Smooth muscle cell (in vitro differentiated cells): Measurements from ENCODE around the gene USH2A. TPM values are rescaled to one million over a fixed set of nuclear protein-coding genes. Genes with fewer than 3 reads are reported as not detected.

ENCODE experiments used
- DNase-seq: peaks from one replicate; lab custom pipeline; 2025; ENCODE audit not compliant: unreplicated experiment; lab: John Stamatoyannopoulos, UW
- H2AFZ ChIP-seq: fragments of 200-600 bp; sonication (generic); 2 replicates; pipeline ENCODE4 v1.6.0; 2016; ENCODE audit warnings: antibody characterized with exemption, low read depth, mild to moderate bottlenecking
- H3F3A ChIP-seq: fragments of 200-600 bp; sonication (generic); 2 replicates; pipeline ENCODE4 v1.6.0; 2017; ENCODE audit warnings: antibody characterized with exemption, low read depth
- H3K27ac ChIP-seq: fragments of 200-600 bp; sonication (generic); 2 replicates; pipeline ENCODE4 v1.5.1; 2016; ENCODE audit warnings: low read depth, mild to moderate bottlenecking
- H3K27me3 ChIP-seq: fragments of 200-600 bp; sonication (generic); 2 replicates; pipeline ENCODE4 v1.6.1; 2016; ENCODE audit warnings: low read depth, mild to moderate bottlenecking
- H3K36me3 ChIP-seq: fragments of 200-600 bp; sonication (generic); 2 replicates; pipeline ENCODE4 v1.5.1; 2016; ENCODE audit warnings: low read depth
- H3K4me1 ChIP-seq: fragments of 200-600 bp; sonication (generic); 2 replicates; pipeline ENCODE4 v1.5.1; 2016; ENCODE audit warnings: low read depth
- H3K4me2 ChIP-seq: fragments of 200-600 bp; sonication (generic); 2 replicates; pipeline ENCODE4 v1.6.0; 2016; ENCODE audit warnings: mild to moderate bottlenecking
- H3K4me3 ChIP-seq: fragments of 200-600 bp; sonication (generic); 2 replicates; pipeline ENCODE4 v1.5.1; 2016; ENCODE audit warnings: mild to moderate bottlenecking
- H3K79me2 ChIP-seq: fragments of 200-600 bp; sonication (generic); 2 replicates; pipeline ENCODE4 v1.6.0; 2016; ENCODE audit warnings: low read depth, mild to moderate bottlenecking
- H3K9ac ChIP-seq: fragments of 200-600 bp; sonication (generic); 2 replicates; pipeline ENCODE4 v1.6.0; 2016; ENCODE audit warnings: low read depth
- H3K9me3 ChIP-seq: fragments of 200-600 bp; sonication (generic); replicated peaks from 2 replicates; pipeline ENCODE4 v1.5.1; 2016; ENCODE audit warnings: low read depth
- H4K20me1 ChIP-seq: fragments of 200-600 bp; sonication (generic); 2 replicates; pipeline ENCODE4 v1.6.0; 2016; ENCODE audit warnings: low read depth
- WGBS: methylation state at CpG from one replicate; pipeline ENCODE4 v1.1.7; 2016; ENCODE audit warnings: low lambda C conversion rate; 5-methylcytosine and 5-hydroxymethylcytosine counted together
- polyA plus RNA-seq: library from polyadenylated mRNA; unstranded; fragments of >200 nt; fragmentation: Nextera tagmentation; extraction: Ambion mirVana; gene quantifications from 2 replicates; pipeline ENCODE4 v1.2.1, GENCODE V29; 2016
- total RNA-seq: library from RNA; depleted of rRNA; stranded (reverse); fragments of >200 nt; gene quantifications from 2 replicates; pipeline ENCODE4 v1.2.3, GENCODE V29; 2014
- TF ChIP-seq, protein P1 (sequence below): fragments of 200-600 bp; sonication (generic); IDR thresholded peaks from 2 replicates; pipeline ENCODE4 v1.5.1; 2017; ENCODE audit warnings: borderline replicate concordance, mild to moderate bottlenecking, antibody characterized with exemption; ENCODE audit not compliant: insufficient read depth, poor library complexity, severe bottlenecking

The USH2A gene
- total and polyA plus RNA-seq, 2 experiments from 2014 or later: under 0.01 TPM; not detected in 1

DNA sequence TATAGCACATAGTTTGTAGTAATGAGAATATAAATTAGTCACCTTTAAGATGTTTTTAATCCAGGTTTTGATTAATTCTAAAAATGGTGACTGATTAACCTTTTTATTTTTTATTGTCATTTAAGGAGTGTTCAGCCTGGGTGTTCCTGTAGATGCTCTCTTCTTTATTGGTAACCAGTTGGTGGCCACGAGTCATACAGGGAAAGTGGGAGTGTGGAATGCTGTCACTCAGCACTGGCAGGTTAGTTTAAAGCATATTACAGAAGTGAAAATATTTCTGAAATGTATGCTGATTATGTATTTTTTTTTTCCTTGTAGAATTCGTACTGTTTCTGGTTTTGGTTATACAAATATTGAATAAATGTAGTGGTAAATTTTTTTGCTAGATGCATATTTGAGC, 828.0 kb downstream of the USH2A start:
- no peaks in the 10 kb centered on the region for H3K27me3 ChIP-seq
- H4K20me1 ChIP-seq: peaks cover 7% of the 10 kb centered on the region
- no peaks in the 10 kb centered on the region for H3K9me3 ChIP-seq
- no peak overlapping the region for H3K9ac ChIP-seq
- H3K79me2 ChIP-seq: no peaks in the 10 kb centered on the region
- H3K27ac ChIP-seq: no peak overlapping the region
- WGBS: 69% methylated on average over 2 of the region's 2 CpGs
- no peak for DNase-seq
- no peak overlapping the region for H2AFZ ChIP-seq
- H3F3A ChIP-seq: no peaks in the 10 kb centered on the region
- no peaks in the 10 kb centered on the region for H3K36me3 ChIP-seq
- no peak overlapping the region for H3K4me2 ChIP-seq
- H3K4me3 ChIP-seq: no peak overlapping the region
- TF ChIP-seq, protein P1, sequence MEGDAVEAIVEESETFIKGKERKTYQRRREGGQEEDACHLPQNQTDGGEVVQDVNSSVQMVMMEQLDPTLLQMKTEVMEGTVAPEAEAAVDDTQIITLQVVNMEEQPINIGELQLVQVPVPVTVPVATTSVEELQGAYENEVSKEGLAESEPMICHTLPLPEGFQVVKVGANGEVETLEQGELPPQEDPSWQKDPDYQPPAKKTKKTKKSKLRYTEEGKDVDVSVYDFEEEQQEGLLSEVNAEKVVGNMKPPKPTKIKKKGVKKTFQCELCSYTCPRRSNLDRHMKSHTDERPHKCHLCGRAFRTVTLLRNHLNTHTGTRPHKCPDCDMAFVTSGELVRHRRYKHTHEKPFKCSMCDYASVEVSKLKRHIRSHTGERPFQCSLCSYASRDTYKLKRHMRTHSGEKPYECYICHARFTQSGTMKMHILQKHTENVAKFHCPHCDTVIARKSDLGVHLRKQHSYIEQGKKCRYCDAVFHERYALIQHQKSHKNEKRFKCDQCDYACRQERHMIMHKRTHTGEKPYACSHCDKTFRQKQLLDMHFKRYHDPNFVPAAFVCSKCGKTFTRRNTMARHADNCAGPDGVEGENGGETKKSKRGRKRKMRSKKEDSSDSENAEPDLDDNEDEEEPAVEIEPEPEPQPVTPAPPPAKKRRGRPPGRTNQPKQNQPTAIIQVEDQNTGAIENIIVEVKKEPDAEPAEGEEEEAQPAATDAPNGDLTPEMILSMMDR: no peak
- H3K4me1 ChIP-seq: peaks cover 14% of the 10 kb centered on the region

DNA sequence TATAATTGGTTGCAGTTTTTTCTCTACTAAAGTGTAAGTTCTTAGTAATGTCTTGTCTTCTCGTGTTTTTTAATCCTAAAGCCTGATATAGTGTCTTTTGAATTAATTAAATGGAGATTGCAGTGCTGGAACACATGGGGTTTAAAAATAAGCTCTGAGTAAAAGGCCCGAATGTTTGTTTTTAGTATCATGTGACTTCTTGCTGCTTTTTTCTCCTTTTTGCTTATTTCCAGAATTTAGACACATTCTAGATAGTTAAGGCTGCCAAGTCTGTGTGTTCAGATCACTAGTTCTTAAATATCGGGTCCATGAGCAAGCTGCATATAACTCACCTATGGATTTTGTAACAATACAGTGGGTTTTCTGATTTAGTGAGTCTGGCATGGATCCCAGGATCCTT, 828.6 kb downstream of the USH2A start:
- 91% methylated on average over 3 of the region's 3 CpGs for WGBS
- Histone ChIP-seq H3K27me3 (no peaks in the 10 kb centered on the region), H2AFZ (no peak overlapping the region), H3K9ac (no peak overlapping the region), H3F3A (no peaks in the 10 kb centered on the region), H3K79me2 (no peaks in the 10 kb centered on the region), H3K4me3 (no peak overlapping the region), H3K36me3 (no peaks in the 10 kb centered on the region), H3K4me2 (no peak overlapping the region), H3K4me1 (peaks cover 8% of the 10 kb centered on the region), H3K9me3 (no peaks in the 10 kb centered on the region), H3K27ac (no peak overlapping the region), H4K20me1 (peaks cover 7% of the 10 kb centered on the region)
- TF ChIP-seq, protein P1: no peak
- no peak for DNase-seq

DNA sequence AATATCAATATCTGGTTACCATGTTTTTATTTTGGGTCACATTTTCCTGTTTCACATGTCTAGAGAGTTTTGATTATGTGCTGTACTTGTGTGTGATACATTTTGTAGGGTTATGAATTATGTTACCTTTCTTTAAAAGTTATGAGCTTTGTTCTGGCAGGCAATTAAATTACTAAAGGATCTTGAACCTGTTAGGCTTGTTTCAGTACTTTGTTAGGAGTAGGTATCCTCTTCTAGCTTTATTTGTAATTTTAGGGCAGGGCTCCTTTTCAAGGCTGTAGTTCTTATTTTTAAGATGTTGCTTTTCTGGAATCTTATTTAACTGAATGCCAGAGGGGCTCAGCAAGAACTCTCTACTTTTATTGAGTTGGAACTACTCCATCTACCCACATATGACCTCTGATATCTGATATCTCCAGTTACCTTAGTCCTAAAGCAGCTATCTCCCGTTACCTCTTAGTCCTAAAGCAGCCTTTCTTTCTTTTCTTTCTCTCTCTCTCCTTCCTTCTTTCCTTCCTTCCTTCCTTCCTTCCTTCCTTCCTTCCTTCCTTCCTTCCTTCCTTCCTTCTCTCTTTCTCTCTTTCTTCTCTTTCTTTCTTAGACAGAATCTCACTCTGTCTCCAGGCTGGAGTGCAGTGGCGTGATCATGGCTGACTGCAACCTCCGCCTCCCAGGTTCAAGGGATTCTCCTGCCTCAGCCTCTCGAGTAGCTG, 832.3 kb downstream of the USH2A start:
- H3K4me3 ChIP-seq: no peak overlapping the region
- H3K27ac ChIP-seq: no peak overlapping the region
- H3K9ac ChIP-seq: no peak overlapping the region
- TF ChIP-seq, protein P1: no peak
- peaks cover 7% of the 10 kb centered on the region for H4K20me1 ChIP-seq
- no peak for DNase-seq
- H3K4me2 ChIP-seq: no peak overlapping the region
- H3K36me3 ChIP-seq: no peaks in the 10 kb centered on the region
- no peaks in the 10 kb centered on the region for H3K4me1 ChIP-seq
- no peaks in the 10 kb centered on the region for H3F3A ChIP-seq
- H3K9me3 ChIP-seq: no peaks in the 10 kb centered on the region
- no peaks in the 10 kb centered on the region for H3K27me3 ChIP-seq
- H3K79me2 ChIP-seq: no peaks in the 10 kb centered on the region
- 98% methylated on average over 4 of the region's 4 CpGs for WGBS
- H2AFZ ChIP-seq: no peak overlapping the region
